ENCODE measurements around the gene STAG3.
"Not testable (repeated sequence)": the region's sequence is repeated elsewhere in the genome, so short reads cannot be mapped to it uniquely, and the experiment has no call there.

The STAG3 gene

GRCh38 chr7:100248483-100248882, 70.8 kb downstream of the STAG3 start:
- no peak for DNase-seq

- DNase-seq = no peak
These were observed 79.3 kb downstream of the STAG3 start for GRCh38 chr7:100257017-100257416.

DNA sequence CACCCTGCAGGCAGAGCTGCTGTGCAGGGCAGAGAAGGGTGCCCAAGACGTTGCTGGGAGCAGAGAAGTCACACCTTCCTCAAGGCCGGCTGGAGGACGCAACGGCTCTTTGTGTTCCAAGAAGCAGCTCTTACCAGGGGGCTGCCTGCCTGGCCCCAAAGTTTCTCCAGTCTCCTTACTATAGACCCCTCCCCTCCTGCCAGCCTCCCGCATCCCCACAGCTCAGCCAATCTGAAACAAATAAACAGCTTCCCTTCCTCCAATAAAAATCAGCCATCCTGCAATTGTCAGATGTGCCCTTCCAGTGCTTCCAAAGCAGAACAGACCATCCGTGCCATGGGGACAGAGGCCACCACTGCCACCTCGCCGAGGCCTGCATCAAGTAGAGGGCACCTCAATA, 82.3 kb downstream of the STAG3 start:
- DNase-seq = not testable (repeated sequence)

- DNase-seq = not testable (repeated sequence)
These were observed 85.2 kb downstream of the STAG3 start for GRCh38 chr7:100262896-100263295.

All from stimulated activated CD4-positive, alpha-beta T cell treated with anti-CD3 and anti-CD28 coated beads, Interleukin-4, amount 100 ng/mL, for 4 hours (primary cell).